ENCODE data around the gene PACRG. TPM values are rescaled to one million over a fixed set of nuclear protein-coding genes. Genes with fewer than 3 reads are reported as not detected.

PACRG gene
- total and polyA plus RNA-seq, 2 experiments from 2014 or later, result 0.17 to 0.68 TPM

- no peak for DNase-seq (ENCODE audit: low spot score)
- no peak overlapping the region for H3K4me3 Mint-ChIP-seq
- H3K9me3 Mint-ChIP-seq, result peaks cover 10% of the 10 kb centered on the region; the same call in 1 of the 3 replicates
- peaks cover 54% of the 10 kb centered on the region for H3K4me1 Mint-ChIP-seq
- Histone ChIP-seq H4K20me1 (replicated peaks; ENCODE audit: insufficient read depth) (no peaks in the 10 kb centered on the region), H3F3A (replicated peaks; ENCODE audit: low read depth) (peaks cover 12% of the 10 kb centered on the region), H2AFZ (no peak overlapping the region), H3K9me2 (ENCODE audit: insufficient read depth) (peaks cover 11% of the 10 kb centered on the region), H3K27ac (ENCODE audit: low read depth) (no peak overlapping the region), H3K36me3 (ENCODE audit: insufficient read depth) (no peaks in the 10 kb centered on the region), H3K27me3 (ENCODE audit: insufficient read depth) (peaks cover 37% of the 10 kb centered on the region), H3K4me3 (0 out of 2 replicates have a peak overlapping the region, but pooled peaks have one; percentile 41), H3K4me2 (peak overlapping the region; percentile 69; the same call in 1 of the 2 replicates), H3K79me2 (replicated peaks; ENCODE audit: insufficient read depth) (no peaks in the 10 kb centered on the region), H3K4me1 (ENCODE audit: insufficient read depth) (peaks cover 24% of the 10 kb centered on the region)
- H3K27me3 Mint-ChIP-seq (ENCODE audit: insufficient read depth, low read depth, poor library complexity), result peaks cover 29% of the 10 kb centered on the region
- TF ChIP-seq ZNF462 (CRISPR knock-in tag; IDR thresholded peaks at IDR 0.05) (no peak), STAT1 (IDR thresholded peaks at IDR 0.05; ENCODE audit: unreplicated experiment) (no peak), ZNF114 (CRISPR knock-in tag; IDR thresholded peaks at IDR 0.05) (no peak), REST (IDR thresholded peaks at IDR 0.05; ENCODE audit: unreplicated experiment) (no peak)
- peaks cover 9% of the 10 kb centered on the region; the same call in 2 of the 3 replicates for H3K36me3 Mint-ChIP-seq (ENCODE audit: low read depth)
- H3K27ac Mint-ChIP-seq, result no peak overlapping the region
- ATAC-seq, result no peak
Observed at GRCh38 chr6:163262080-163262479, 534.3 kb downstream of the PACRG start.
